Measurements from ENCODE around the gene FCHO2.

FCHO2 gene

GRCh38 chr5:73139485-73139884 lies 183.6 kb downstream of the FCHO2 start:
- no peak for DNase-seq
